ENCODE data around the gene DRC3.
A peak's percentile ranks its signal among the peaks of the same experiment; 100 is the strongest.
"Not testable (repeated sequence)": the region's sequence is repeated elsewhere in the genome, so short reads cannot be mapped to it uniquely, and the experiment has no call there.

DRC3 gene

GRCh38 chr17:17941015-17941414 lies 31.6 kb upstream of the DRC3 start:
- no peak for DNase-seq

GRCh38 chr17:17942846-17943245 lies 29.8 kb upstream of the DRC3 start:
- DNase-seq = no peak

- DNase-seq = no peak
Observed at GRCh38 chr17:17943281-17943984, 29.2 kb upstream of the DRC3 start.

GRCh38 chr17:17944242-17944641 lies 28.4 kb upstream of the DRC3 start:
- no peak for DNase-seq

GRCh38 chr17:17944743-17945142 lies 27.9 kb upstream of the DRC3 start:
- peak; percentile 15 for DNase-seq

GRCh38 chr17:17946093-17946492 lies 26.6 kb upstream of the DRC3 start:
- DNase-seq = no peak

GRCh38 chr17:17947309-17947708 lies 25.4 kb upstream of the DRC3 start:
- no peak for DNase-seq

GRCh38 chr17:17947966-17948365 lies 24.7 kb upstream of the DRC3 start:
- DNase-seq = no peak

- DNase-seq = no peak
Observed at GRCh38 chr17:17950347-17950746, 22.3 kb upstream of the DRC3 start.

- no peak for DNase-seq
Observed at GRCh38 chr17:17950806-17951205, 21.9 kb upstream of the DRC3 start.

- no peak for DNase-seq
Observed at GRCh38 chr17:17951524-17951923, 21.1 kb upstream of the DRC3 start.

GRCh38 chr17:17952691-17953090 lies 20.0 kb upstream of the DRC3 start:
- no peak for DNase-seq

- no peak for DNase-seq
Observed at GRCh38 chr17:17954079-17954478, 18.6 kb upstream of the DRC3 start.

GRCh38 chr17:17955790-17956341 lies 16.8 kb upstream of the DRC3 start:
- not testable (repeated sequence) for DNase-seq

- no peak for DNase-seq
Observed at GRCh38 chr17:17957584-17957916, 15.1 kb upstream of the DRC3 start.

GRCh38 chr17:17958982-17959381 lies 13.7 kb upstream of the DRC3 start:
- no peak for DNase-seq

GRCh38 chr17:17959520-17960361 lies 12.9 kb upstream of the DRC3 start:
- no peak for DNase-seq

GRCh38 chr17:17960500-17961030 lies 12.1 kb upstream of the DRC3 start:
- DNase-seq = no peak

GRCh38 chr17:17963066-17963465 lies 9.6 kb upstream of the DRC3 start:
- no peak for DNase-seq

- DNase-seq = no peak
Observed at GRCh38 chr17:17963694-17964436, 8.8 kb upstream of the DRC3 start.

- DNase-seq = no peak
Observed at GRCh38 chr17:17964710-17965109, 8.0 kb upstream of the DRC3 start.

GRCh38 chr17:17965152-17965721 lies 7.4 kb upstream of the DRC3 start:
- no peak for DNase-seq

GRCh38 chr17:17966399-17966798 lies 6.3 kb upstream of the DRC3 start:
- no peak for DNase-seq
